Glomerular visceral epithelial cell (primary cell): Measurements from ENCODE around the gene TAF4B.
"Not testable (repeated sequence)": the region's sequence is repeated elsewhere in the genome, so short reads cannot be mapped to it uniquely, and the experiment has no call there.

Experiments
- DNase-seq: peaks from one replicate; pipeline ENCODE4 v3.0.0-alpha.2; 2016; ENCODE audit errors: extremely low spot score

TAF4B gene

GRCh38 chr18:26226229-26227050 is at the start of gene TAF4B:
Gene TAF4B, plus strand, starts transcription at chr18:26226445. Its CDS starts 489 bp downstream, at chr18:26226934.
- peak; percentile 93 for DNase-seq

GRCh38 chr18:26181343-26181826 is 44.9 kb upstream of the TAF4B start:
- DNase-seq, result no peak

- no peak for DNase-seq
These were observed 42.7 kb upstream of the TAF4B start for GRCh38 chr18:26183395-26184112.

- DNase-seq, result peak; percentile 11
These were observed 41.0 kb upstream of the TAF4B start for GRCh38 chr18:26185267-26185666.

GRCh38 chr18:26190506-26190905 is 35.7 kb upstream of the TAF4B start:
- no peak for DNase-seq

- no peak for DNase-seq
These were observed 34.0 kb upstream of the TAF4B start for GRCh38 chr18:26192233-26192632.

GRCh38 chr18:26196605-26197004 is 29.6 kb upstream of the TAF4B start:
- no peak for DNase-seq

- not testable (repeated sequence) for DNase-seq
These were observed 24.2 kb upstream of the TAF4B start for GRCh38 chr18:26202001-26202400.

GRCh38 chr18:26205318-26205717 is 20.9 kb upstream of the TAF4B start:
- DNase-seq, result no peak

- DNase-seq, result no peak
These were observed 19.8 kb upstream of the TAF4B start for GRCh38 chr18:26206488-26206887.

- no peak for DNase-seq
These were observed 18.3 kb upstream of the TAF4B start for GRCh38 chr18:26207937-26208336.

- DNase-seq, result no peak
These were observed 17.3 kb upstream of the TAF4B start for GRCh38 chr18:26208977-26209376.

GRCh38 chr18:26210147-26210546 is 16.1 kb upstream of the TAF4B start:
- DNase-seq, result no peak

- DNase-seq, result no peak
These were observed 10.8 kb upstream of the TAF4B start for GRCh38 chr18:26215247-26215970.

GRCh38 chr18:26225022-26225693 is 1.1 kb upstream of the TAF4B start:
- no peak for DNase-seq

GRCh38 chr18:26225915-26226228 is 373 bp upstream of the TAF4B start:
- DNase-seq, result no peak

- peak; percentile 22 for DNase-seq
These were observed 916 bp downstream of the TAF4B start for GRCh38 chr18:26227051-26227670.

- no peak for DNase-seq
These were observed 2.5 kb downstream of the TAF4B start for GRCh38 chr18:26228562-26229260.

GRCh38 chr18:26230497-26230896 is 4.3 kb downstream of the TAF4B start:
- no peak for DNase-seq

- no peak for DNase-seq
These were observed 7.0 kb downstream of the TAF4B start for GRCh38 chr18:26233208-26233607.

GRCh38 chr18:26237363-26237762 is 11.1 kb downstream of the TAF4B start:
- DNase-seq, result not testable (repeated sequence)
